Measurements from ENCODE around the gene DCUN1D2.

GRCh38 chr13:113471844-113472243 is 18.7 kb downstream of the DCUN1D2 start:
- TF ChIP-seq CTCF (conservative IDR thresholded peaks at IDR 0.05; ENCODE audit: low read depth, low read length) (no peak), EZH2 (IDR thresholded peaks at IDR 0.05; ENCODE audit: borderline replicate concordance, low read depth, low read length, poor library complexity, severe bottlenecking) (no peak)
